Measurements from ENCODE around the gene GOLIM4.

GOLIM4 gene

GRCh38 chr3:167991213-167991612 is 104.5 kb downstream of the GOLIM4 start:
- FAIRE-seq (no peak), DNase-seq (ENCODE audit: insufficient read length, low spot score) (no peak)
- TF ChIP-seq CTCF (IDR thresholded peaks at IDR 0.05; ENCODE audit: insufficient read depth, missing control alignments) = no peak

DNA sequence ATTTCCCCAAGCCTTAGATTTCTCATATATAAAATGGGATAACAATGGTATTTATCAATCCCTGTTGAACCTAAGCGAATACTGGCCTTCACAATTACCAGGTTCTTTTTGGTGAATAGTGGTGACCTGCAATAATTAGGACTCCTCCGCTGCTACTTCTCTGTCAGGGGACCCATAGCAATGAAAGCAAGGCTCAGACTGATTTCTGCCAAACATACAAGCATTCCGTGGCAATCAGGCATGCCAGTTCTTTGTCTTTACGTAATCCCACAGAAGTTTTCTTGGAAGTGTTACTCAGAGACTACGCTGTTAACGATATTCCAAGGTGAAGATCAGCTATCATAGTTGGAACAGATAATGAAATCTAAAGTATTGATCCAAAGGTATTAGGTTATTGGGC is 105.7 kb downstream of the GOLIM4 start:
- FAIRE-seq (no peak), DNase-seq (ENCODE audit: insufficient read length, low spot score) (no peak)
- TF ChIP-seq CTCF (IDR thresholded peaks at IDR 0.05; ENCODE audit: insufficient read depth, missing control alignments) = no peak

DNA sequence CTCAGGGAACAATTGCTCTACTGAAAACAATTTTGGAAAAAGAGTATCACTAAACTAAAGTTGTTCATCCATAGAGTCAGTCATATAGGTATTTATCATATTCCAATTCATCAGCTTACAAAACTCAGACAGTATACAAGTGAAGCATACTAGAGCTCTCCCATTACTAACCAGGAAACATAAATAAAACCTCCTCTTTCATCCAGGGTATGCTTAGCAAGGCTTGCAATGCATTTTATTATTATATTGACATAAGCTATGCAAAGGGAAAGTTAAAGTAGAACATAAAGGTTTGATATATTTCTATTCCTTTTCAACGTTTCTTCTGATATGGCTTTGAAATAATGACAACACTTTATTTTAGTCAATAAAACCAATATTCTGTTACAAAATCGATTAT is 106.7 kb downstream of the GOLIM4 start:
- DNase-seq (ENCODE audit: insufficient read length, low spot score) = no peak
- FAIRE-seq = no peak
- no peak for TF ChIP-seq CTCF (IDR thresholded peaks at IDR 0.05; ENCODE audit: insufficient read depth, missing control alignments)

- FAIRE-seq (no peak), DNase-seq (ENCODE audit: insufficient read length, low spot score) (no peak)
- TF ChIP-seq CTCF (IDR thresholded peaks at IDR 0.05; ENCODE audit: insufficient read depth, missing control alignments) = no peak
Observed at GRCh38 chr3:167983583-167983982, 112.1 kb downstream of the GOLIM4 start.

- no peak for DNase-seq (ENCODE audit: insufficient read length, low spot score)
- no peak for TF ChIP-seq CTCF (IDR thresholded peaks at IDR 0.05; ENCODE audit: insufficient read depth, missing control alignments)
- FAIRE-seq = no peak
Observed at GRCh38 chr3:167978486-167978885, 117.2 kb downstream of the GOLIM4 start.

- DNase-seq (ENCODE audit: insufficient read length, low spot score) (no peak), FAIRE-seq (no peak)
- no peak for TF ChIP-seq CTCF (IDR thresholded peaks at IDR 0.05; ENCODE audit: insufficient read depth, missing control alignments)
Observed at GRCh38 chr3:167978071-167978470, 117.7 kb downstream of the GOLIM4 start.

DNA sequence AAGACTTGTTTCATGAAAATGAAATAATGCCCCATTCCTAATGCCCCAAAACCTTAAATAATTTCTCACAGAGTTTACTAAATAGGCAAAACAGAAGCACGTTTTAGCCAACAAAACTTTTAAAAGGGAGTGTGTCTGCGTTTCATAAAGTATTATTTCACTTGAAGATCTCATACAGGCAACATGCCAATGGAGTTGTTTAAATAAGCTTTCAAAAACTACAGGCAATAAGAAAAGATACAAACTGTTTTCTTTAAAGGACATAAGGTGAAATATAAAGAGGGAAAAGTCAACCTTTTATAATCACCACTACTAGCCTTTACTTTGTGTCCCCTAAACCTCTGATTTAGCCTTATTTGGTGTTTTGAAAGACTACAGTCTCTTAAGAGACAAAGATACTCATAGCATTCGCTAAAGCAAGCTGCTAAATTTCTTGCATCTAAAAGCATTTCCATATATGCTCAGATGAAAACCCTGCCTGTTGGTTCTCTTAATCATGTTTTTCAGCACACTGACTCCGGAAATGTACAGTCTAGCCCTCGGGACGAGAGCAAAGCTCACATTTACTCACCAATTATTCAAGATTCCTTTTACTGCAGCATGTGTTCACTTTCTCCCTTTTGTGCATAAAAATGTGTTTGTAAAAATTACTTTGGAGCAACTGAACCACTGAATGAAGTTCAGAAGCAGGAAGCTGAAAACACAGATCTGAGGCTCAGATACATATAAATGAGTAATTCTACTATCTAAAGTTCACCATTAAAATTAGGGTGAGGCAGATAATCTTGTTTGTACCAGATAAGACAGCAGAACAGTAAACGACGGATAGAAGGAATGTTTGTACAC is 119.0 kb downstream of the GOLIM4 start:
- no peak for TF ChIP-seq CTCF (IDR thresholded peaks at IDR 0.05; ENCODE audit: insufficient read depth, missing control alignments)
- DNase-seq (ENCODE audit: insufficient read length, low spot score) (no peak), FAIRE-seq (no peak)

Data from D721Med (cell line).